ENCODE measurements around the gene IGSF22. TPM values are rescaled to one million over a fixed set of nuclear protein-coding genes. Genes with fewer than 3 reads are reported as not detected.

Gene IGSF22
- total and polyA plus RNA-seq, 7 donors: 0.46 to 0.52 TPM; not detected in 5

- H3K27ac ChIP-seq: no peak overlapping the region
- intact Hi-C loops (cut with DNase I): no loop called here
These were observed 23.8 kb upstream of the IGSF22 start for GRCh38 chr11:18749681-18750319.

GRCh38 chr11:18748766-18749365 is 22.9 kb upstream of the IGSF22 start:
- Histone ChIP-seq H3K27ac (no peak overlapping the region), H3K36me3 (no peaks in the 10 kb centered on the region), H3K4me1 (no peaks in the 10 kb centered on the region), H3K4me3 (no peak overlapping the region), H3K27me3 (no peaks in the 10 kb centered on the region), H3K9me3 (no peaks in the 10 kb centered on the region)
- TF ChIP-seq POLR2AphosphoS5 (IDR thresholded peaks at IDR 0.05) (no peak), EP300 (IDR thresholded peaks at IDR 0.05) (no peak), POLR2A (IDR thresholded peaks at IDR 0.05) (no peak), CTCF (IDR thresholded peaks at IDR 0.05) (no peak)
- intact Hi-C loops (cut with DNase I): no loop called here
- WGBS, 2 donors: 87 to 88% methylated on average over 13 of the region's 13 CpGs
- no peak for DNase-seq

More at GRCh38 chr11:18749681-18750319, 23.8 kb upstream of the IGSF22 start:
- TF ChIP-seq POLR2A (IDR thresholded peaks at IDR 0.05) (no peak), POLR2AphosphoS5 (IDR thresholded peaks at IDR 0.05) (no peak), EP300 (IDR thresholded peaks at IDR 0.05) (no peak), CTCF (IDR thresholded peaks at IDR 0.05) (no peak)
- no peaks in the 10 kb centered on the region for H3K9me3 ChIP-seq
- no peaks in the 10 kb centered on the region for H3K36me3 ChIP-seq
- no peaks in the 10 kb centered on the region for H3K27me3 ChIP-seq
- H3K4me3 ChIP-seq: no peak overlapping the region
- 73 to 77% methylated on average over 12 of the region's 12 CpGs for WGBS, 2 donors
- no peaks in the 10 kb centered on the region for H3K4me1 ChIP-seq
- DNase-seq: no peak

GRCh38 chr11:18745251-18745650 is 19.3 kb upstream of the IGSF22 start:
- Histone ChIP-seq H3K9me3 (no peaks in the 10 kb centered on the region), H3K27ac (no peak overlapping the region), H3K4me1 (no peaks in the 10 kb centered on the region), H3K27me3 (no peaks in the 10 kb centered on the region), H3K36me3 (no peaks in the 10 kb centered on the region), H3K4me3 (no peak overlapping the region)
- intact Hi-C loops (cut with DNase I): no loop called here
- no peak for TF ChIP-seq CTCF (IDR thresholded peaks at IDR 0.05)
- no peak for TF ChIP-seq POLR2AphosphoS5 (IDR thresholded peaks at IDR 0.05)
- TF ChIP-seq EP300 (IDR thresholded peaks at IDR 0.05): no peak
- no peak for TF ChIP-seq POLR2A (IDR thresholded peaks at IDR 0.05)
- DNase-seq: no peak
- WGBS, 2 donors: 84 to 85% methylated on average over 6 of the region's 6 CpGs

GRCh38 chr11:18743900-18744514 is 18.0 kb upstream of the IGSF22 start:
- H3K27me3 ChIP-seq: no peaks in the 10 kb centered on the region
- no peak for DNase-seq
- no peaks in the 10 kb centered on the region for H3K4me1 ChIP-seq
- no peaks in the 10 kb centered on the region for H3K9me3 ChIP-seq
- TF ChIP-seq CTCF (IDR thresholded peaks at IDR 0.05): no peak
- no peak for TF ChIP-seq POLR2AphosphoS5 (IDR thresholded peaks at IDR 0.05)
- no peak for TF ChIP-seq POLR2A (IDR thresholded peaks at IDR 0.05)
- TF ChIP-seq EP300 (IDR thresholded peaks at IDR 0.05): no peak
- 83 to 86% methylated on average over 15 of the region's 15 CpGs for whole genome bisulfite sequencing, 2 donors
- no peak overlapping the region for H3K27ac ChIP-seq
- intact Hi-C loops (cut with DNase I): no loop called here
- no peak overlapping the region for H3K4me3 ChIP-seq
- H3K36me3 ChIP-seq: no peaks in the 10 kb centered on the region
